ENCODE results near the gene CISTR.

DNA sequence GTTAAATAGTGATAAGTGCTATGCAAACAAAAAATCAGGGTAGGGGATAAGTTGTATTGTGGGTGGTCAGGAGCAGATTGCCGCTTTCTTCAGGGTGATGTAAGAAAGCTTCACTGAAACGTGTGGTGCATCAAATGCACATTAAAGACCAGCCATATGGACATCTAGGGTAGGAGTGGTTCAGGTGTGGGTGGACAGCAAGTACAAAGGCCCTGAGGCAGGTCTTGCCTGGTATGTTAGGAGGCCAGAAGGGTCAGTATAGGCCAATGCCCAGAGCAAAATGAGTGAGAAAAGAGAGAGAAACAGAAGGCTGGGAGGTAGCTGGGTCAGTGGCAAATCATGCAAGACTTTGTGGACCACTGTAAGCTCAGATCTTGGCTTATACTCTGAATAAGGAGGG, 25.6 kb upstream of the CISTR start:
- TF ChIP-seq SPI1 (IDR thresholded peaks at IDR 0.05; ENCODE audit: borderline replicate concordance, low read depth) (no peak), GABPA (IDR thresholded peaks at IDR 0.05; ENCODE audit: low read depth) (no peak)

All from HL-60 (cell line).